ENCODE measurements around the gene PRKG1.

The PRKG1 gene

GRCh38 chr10:52040486-52040885, 966.2 kb downstream of the PRKG1 start:
- DNase-seq = no peak

- DNase-seq = no peak
Measured at GRCh38 chr10:52043811-52044210, 969.5 kb downstream of the PRKG1 start.

GRCh38 chr10:52048051-52048450, 973.8 kb downstream of the PRKG1 start:
- DNase-seq = no peak

GRCh38 chr10:52050429-52051047, 976.3 kb downstream of the PRKG1 start:
- no peak for DNase-seq

- DNase-seq = no peak
Measured at GRCh38 chr10:52053497-52053896, 979.2 kb downstream of the PRKG1 start.

- no peak for DNase-seq
Measured at GRCh38 chr10:52056291-52056690, 982.0 kb downstream of the PRKG1 start.

- no peak for DNase-seq
Measured at GRCh38 chr10:52059089-52059488, 984.8 kb downstream of the PRKG1 start.

- no peak for DNase-seq
Measured at GRCh38 chr10:52063159-52063558, 988.9 kb downstream of the PRKG1 start.

- no peak for DNase-seq
Measured at GRCh38 chr10:52064084-52064845, 990.0 kb downstream of the PRKG1 start.

GRCh38 chr10:52066383-52066782, 992.1 kb downstream of the PRKG1 start:
- no peak for DNase-seq

- no peak for DNase-seq
Measured at GRCh38 chr10:52068485-52068884, 994.2 kb downstream of the PRKG1 start.

GRCh38 chr10:52071814-52072213, 997.5 kb downstream of the PRKG1 start:
- no peak for DNase-seq

GRCh38 chr10:52074505-52075026, 1000.3 kb downstream of the PRKG1 start:
- no peak for DNase-seq

- DNase-seq = no peak
Measured at GRCh38 chr10:52077814-52078213, 1003.5 kb downstream of the PRKG1 start.

GRCh38 chr10:52078397-52078937, 1004.2 kb downstream of the PRKG1 start:
- DNase-seq = no peak

GRCh38 chr10:52082307-52082706, 1008.0 kb downstream of the PRKG1 start:
- DNase-seq = no peak

- no peak for DNase-seq
Measured at GRCh38 chr10:52083422-52083821, 1009.1 kb downstream of the PRKG1 start.

- no peak for DNase-seq
Measured at GRCh38 chr10:52092390-52092789, 1018.1 kb downstream of the PRKG1 start.

GRCh38 chr10:52098130-52098529, 1023.8 kb downstream of the PRKG1 start:
- no peak for DNase-seq

- no peak for DNase-seq
Measured at GRCh38 chr10:52099026-52099600, 1024.8 kb downstream of the PRKG1 start.

GRCh38 chr10:52100011-52100547, 1025.8 kb downstream of the PRKG1 start:
- no peak for DNase-seq

- no peak for DNase-seq
Measured at GRCh38 chr10:52105301-52105700, 1031.0 kb downstream of the PRKG1 start.

GRCh38 chr10:52106011-52106410, 1031.7 kb downstream of the PRKG1 start:
- DNase-seq = no peak
